Daoy (cell line): ENCODE results near the gene MYO15A. TPM values are rescaled to one million over a fixed set of nuclear protein-coding genes. Genes with fewer than 3 reads are reported as not detected.

Experiments used
- DNase-seq: peaks from one replicate; pipeline ENCODE4 v3.0.0-alpha.2; 2015; ENCODE audit warnings: low read depth
- total RNA-seq: library from RNA; depleted of rRNA; stranded (reverse); fragments of >200 nt; shearing (Covaris generic); gene quantifications from 2 replicates; pipeline ENCODE4 v1.2.3, GENCODE V29; 2014

Gene MYO15A
- total RNA-seq, 1 experiment from 2014 or later = not detected

- no peak for DNase-seq
These were observed 6.7 kb upstream of the MYO15A start for GRCh38 chr17:18101828-18102227.

GRCh38 chr17:18102640-18103039 is 5.9 kb upstream of the MYO15A start:
- no peak for DNase-seq

GRCh38 chr17:18105027-18105426 is 3.5 kb upstream of the MYO15A start:
- DNase-seq = no peak

- DNase-seq = no peak
These were observed 3.0 kb upstream of the MYO15A start for GRCh38 chr17:18105595-18105994.

GRCh38 chr17:18106211-18106610 is 2.3 kb upstream of the MYO15A start:
- no peak for DNase-seq

- no peak for DNase-seq
These were observed 1.3 kb upstream of the MYO15A start for GRCh38 chr17:18107061-18107790.

GRCh38 chr17:18107971-18108370 is 585 bp upstream of the MYO15A start:
- no peak for DNase-seq

GRCh38 chr17:18109935-18110485 is 1.5 kb downstream of the MYO15A start:
- DNase-seq = no peak

GRCh38 chr17:18110636-18111145 is 2.1 kb downstream of the MYO15A start:
- DNase-seq = no peak

GRCh38 chr17:18111330-18111971 is 2.9 kb downstream of the MYO15A start:
- no peak for DNase-seq

- no peak for DNase-seq
These were observed 7.0 kb downstream of the MYO15A start for GRCh38 chr17:18115517-18115916.

- no peak for DNase-seq
These were observed 7.5 kb downstream of the MYO15A start for GRCh38 chr17:18116078-18116477.

- DNase-seq = no peak
These were observed 9.0 kb downstream of the MYO15A start for GRCh38 chr17:18117533-18117932.

- no peak for DNase-seq
These were observed 9.7 kb downstream of the MYO15A start for GRCh38 chr17:18117982-18118975.

- no peak for DNase-seq
These were observed 10.7 kb downstream of the MYO15A start for GRCh38 chr17:18119166-18119745.

- DNase-seq = no peak
These were observed 11.4 kb downstream of the MYO15A start for GRCh38 chr17:18119938-18120337.

- DNase-seq = no peak
These were observed 12.0 kb downstream of the MYO15A start for GRCh38 chr17:18120461-18121017.

- no peak for DNase-seq
These were observed 12.8 kb downstream of the MYO15A start for GRCh38 chr17:18121144-18121910.

- no peak for DNase-seq
These were observed 14.6 kb downstream of the MYO15A start for GRCh38 chr17:18122990-18123753.
